GM18873 (cell line): ENCODE data around the gene RPL10A.

Experiments used
- ATAC-seq: cut with Tn5 transposase; IDR thresholded peaks from one replicate; pipeline ENCODE4 v1.9.1; 2021; ENCODE audit warnings: mild to moderate bottlenecking, moderate library complexity, moderate number of reproducible peaks; ENCODE audit not compliant: unreplicated experiment, low FRiP score

The RPL10A gene

DNA sequence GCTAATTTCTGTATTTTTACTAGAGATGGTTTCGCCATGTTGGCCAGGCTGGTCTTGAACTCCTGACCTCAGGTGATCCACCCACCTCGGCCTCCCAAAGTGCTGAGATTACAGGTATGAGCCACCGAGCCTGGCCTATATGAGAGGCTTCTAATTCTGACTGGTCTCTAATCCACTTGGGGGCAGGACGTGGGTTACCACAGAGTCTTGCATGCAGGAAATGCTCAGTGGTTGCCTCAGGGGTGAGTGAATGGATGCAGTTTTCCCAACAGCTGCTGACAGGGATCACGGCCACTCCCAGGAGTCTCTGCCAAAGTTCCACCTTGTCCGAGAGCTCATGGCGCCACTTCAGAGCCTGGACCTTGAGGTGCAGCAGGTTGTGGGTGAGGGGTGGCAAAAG, 22.5 kb upstream of the RPL10A start:
- no peak for ATAC-seq

DNA sequence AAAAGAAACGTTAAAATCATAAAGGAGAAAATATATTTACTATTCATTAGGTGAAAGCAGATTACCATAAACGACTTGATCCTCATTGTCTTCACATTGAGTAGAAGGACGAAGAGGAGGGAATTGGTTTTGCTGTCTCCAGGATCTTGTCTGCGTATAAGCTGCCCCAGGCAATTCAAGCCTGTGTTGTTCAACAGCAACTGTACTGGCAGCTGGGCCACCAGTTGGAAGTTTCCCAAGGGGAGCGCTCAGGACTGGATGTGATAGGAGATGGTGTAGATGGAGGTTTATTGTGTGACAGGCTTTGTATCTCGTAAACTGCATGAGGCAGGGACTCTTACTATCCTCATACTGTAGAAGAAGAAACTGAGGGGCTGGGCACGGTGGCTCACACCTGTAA, 20.0 kb upstream of the RPL10A start:
- ATAC-seq: no peak

- peak; percentile 40 for ATAC-seq
Measured at GRCh38 chr6:35449287-35449881, 18.8 kb upstream of the RPL10A start.

DNA sequence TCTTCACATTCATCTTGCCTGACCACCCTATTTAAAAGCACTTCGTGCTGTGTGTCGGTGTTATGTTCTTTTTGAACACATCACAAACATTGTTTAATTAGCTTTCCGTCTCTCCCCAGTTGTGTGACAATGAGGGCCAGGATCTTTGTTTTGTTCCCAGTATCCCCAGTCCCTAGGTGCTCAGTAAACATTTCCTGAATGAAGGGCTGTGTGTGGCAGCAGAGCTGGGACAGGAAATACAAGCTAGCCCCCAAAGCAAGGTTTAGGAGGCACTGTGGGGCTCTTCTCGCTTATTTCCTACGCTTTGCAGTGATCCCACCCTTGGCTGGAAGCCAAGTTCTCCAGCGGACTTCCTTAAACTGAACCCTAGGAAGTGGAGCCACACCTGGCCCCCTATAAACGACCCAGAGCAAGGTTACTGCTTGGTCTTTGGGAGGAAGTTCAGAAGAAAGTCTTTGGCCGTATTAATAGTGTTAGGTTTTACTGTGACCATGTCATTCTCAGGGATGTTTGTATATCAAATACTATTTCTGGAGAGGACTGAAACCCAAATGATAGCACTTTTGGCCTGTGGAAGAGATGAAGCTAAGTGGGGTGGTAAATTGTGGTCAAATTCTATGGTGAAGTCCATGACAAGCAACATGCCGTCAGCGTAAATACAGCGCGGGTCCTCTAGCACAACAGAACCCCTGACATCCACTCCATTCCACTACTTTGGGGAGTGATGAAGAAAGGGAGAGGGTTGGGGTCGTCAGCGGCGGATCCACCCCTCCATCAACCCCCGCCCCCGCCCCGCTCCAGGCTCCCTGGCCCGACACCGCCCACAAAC, 16.6 kb upstream of the RPL10A start:
- no peak for ATAC-seq

- ATAC-seq: peak; percentile 74
Measured at GRCh38 chr6:35452183-35453090, 15.8 kb upstream of the RPL10A start, which contains the start of gene FANCE. Gene FANCE (plus strand): TSS chr6:35452338. CDS start chr6:35452546, 208 bp downstream.

DNA sequence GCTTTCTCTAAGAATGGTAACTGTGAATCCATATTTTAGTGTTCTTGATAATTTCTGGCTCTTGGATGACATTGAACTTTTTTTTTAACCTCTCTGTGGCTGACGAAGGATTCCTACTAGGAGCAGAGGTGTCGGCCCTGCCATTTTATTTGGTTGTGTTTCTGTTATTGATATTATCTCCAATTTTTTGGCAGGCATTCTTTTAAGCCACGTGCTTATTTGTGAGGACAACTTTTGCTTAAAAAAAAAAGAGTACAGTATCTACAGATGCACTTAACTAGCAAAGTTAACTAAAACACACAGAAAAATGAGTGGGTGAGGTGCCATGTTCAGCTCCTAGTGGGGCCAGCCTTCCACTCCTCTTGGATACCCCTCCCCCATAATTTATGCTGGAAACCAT, 15.0 kb upstream of the RPL10A start:
- ATAC-seq: no peak

DNA sequence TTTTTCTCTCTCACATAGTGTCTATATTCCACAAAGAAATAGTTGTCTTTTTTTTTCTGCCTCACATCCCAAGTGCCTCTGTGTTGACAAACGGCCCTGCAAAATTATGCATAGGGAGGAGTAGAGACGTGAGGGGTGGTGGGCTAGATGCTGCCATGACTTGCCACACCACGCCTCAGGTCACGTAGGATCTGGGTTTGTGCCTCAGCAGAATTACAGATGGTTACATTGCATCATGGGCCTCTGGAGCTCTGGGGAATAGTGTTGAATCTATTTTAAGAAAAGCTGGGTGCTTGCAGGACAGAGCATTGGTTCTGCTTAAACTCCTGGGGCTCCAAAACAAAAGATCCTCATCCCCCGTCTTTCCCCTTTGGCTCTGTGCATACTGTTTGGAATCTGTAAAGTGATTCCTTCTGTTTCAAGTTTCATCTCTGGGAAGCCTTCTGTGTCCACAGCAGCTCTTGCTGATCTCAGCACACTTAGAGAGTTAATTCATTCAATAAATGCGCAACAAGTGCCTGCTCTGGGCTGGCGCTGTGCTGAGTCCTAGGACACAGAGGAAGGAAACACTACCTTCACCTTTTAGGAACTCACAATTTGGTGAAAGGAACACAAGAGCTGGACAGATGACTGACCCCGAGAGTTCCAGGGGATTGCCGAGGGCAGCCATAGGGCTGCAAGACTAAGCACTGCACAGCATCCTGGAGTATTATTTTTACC, 13.7 kb upstream of the RPL10A start:
- no peak for ATAC-seq

DNA sequence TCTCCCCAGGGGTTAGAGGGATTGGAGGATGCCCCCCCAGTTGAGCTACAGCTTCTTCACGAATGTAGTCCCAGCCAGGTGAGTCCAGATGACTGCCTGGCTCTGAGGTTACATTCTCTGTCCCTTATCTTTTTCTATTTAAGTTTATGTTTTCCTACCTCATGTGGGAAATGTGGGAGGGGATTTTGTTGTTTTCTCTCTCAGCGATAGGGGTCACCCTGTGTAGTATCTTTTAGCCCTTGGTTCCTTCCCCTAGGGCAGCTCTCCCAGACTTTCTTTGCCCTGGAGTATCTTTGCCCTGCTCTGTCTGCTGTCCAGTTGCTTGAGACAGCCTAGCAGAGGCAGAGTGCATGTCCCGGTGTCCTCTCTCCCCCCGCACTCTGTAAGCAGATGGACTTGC, 10.3 kb upstream of the RPL10A start:
- no peak for ATAC-seq

- no peak for ATAC-seq
Measured at GRCh38 chr6:35461270-35461669, 6.9 kb upstream of the RPL10A start.

DNA sequence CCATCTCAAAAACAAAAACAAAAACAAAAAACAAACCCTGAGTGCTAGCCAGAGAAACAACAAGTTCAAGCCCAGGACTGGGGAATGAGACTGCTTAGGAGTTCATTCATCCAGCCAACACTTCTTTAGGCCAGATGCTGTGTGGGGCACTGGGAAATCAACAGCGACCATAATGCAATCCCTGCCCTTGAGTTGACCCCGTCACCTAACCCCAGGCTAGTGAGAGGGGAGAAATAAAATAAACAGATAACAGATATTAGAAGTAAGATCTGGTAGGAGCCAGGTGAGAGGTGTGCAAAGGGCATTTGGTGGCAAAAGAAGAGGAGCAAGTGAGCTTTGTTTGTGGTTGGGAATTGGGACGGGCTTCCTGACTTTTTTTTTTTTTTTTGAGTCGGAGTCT, 4.9 kb upstream of the RPL10A start:
- no peak for ATAC-seq

DNA sequence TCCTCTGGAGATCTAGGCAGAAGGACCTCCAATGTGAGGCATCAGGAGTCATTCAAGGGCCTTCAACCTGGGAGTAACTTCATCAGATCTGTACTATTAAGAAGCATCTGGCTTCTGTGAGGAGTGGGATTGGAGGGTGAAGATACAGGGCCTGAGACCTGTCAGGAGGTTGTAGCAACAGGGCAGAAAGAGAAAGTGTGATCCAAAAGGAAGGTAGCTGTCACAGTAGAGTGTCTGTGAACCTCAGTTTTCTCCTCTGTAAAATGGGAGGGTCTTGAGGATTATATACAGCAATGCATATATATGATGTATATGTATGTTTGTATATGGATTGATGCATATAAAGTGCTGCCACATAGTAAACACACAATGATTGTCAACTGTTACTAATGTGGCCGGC, 2.6 kb upstream of the RPL10A start:
- ATAC-seq: no peak

GRCh38 chr6:35468980-35469750, 964 bp downstream of the RPL10A start:
- no peak for ATAC-seq

GRCh38 chr6:35469751-35470662, 1.8 kb downstream of the RPL10A start:
- ATAC-seq: no peak

- ATAC-seq: no peak
Measured at GRCh38 chr6:35470663-35471120, 2.5 kb downstream of the RPL10A start.

DNA sequence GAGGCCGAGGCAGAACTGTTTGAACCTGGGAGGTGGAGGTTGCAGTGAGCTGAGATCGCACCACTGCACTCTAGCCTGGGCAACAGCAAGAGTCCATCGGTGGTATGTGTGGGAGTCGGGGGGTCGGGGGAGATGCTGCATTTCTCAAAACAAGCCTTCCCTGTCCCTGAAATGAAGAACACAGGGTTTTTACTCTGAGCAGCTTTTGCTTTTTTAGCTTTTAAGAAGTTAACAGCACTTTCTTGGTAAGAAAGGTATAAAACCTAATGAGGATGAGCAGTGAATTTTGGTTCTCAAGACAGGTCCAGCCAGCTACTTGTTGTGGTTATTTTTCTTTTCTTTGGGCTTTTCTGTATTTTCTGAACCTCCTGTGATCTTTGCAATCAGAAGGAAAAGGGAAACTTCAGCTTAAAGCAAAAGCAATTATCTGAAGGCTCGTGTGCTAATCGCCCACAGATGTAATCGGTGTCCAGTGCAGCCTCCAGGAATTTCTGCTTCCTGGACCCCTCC, 3.7 kb downstream of the RPL10A start:
- ATAC-seq: no peak

GRCh38 chr6:35473075-35473849, 5.1 kb downstream of the RPL10A start:
- no peak for ATAC-seq

GRCh38 chr6:35473850-35474130, 5.6 kb downstream of the RPL10A start:
- no peak for ATAC-seq
